ENCODE results near the gene BICD2.
"Not testable (repeated sequence)": the region's sequence is repeated elsewhere in the genome, so short reads cannot be mapped to it uniquely, and the experiment has no call there.

Gene BICD2

GRCh38 chr9:92764381-92764987, at the start of gene BICD2:
Gene BICD2, minus strand, starts transcription at chr9:92764833. Its CDS starts 89 bp downstream, at chr9:92764744.
- DNase-seq (ENCODE audit: low spot score), result no peak

DNA sequence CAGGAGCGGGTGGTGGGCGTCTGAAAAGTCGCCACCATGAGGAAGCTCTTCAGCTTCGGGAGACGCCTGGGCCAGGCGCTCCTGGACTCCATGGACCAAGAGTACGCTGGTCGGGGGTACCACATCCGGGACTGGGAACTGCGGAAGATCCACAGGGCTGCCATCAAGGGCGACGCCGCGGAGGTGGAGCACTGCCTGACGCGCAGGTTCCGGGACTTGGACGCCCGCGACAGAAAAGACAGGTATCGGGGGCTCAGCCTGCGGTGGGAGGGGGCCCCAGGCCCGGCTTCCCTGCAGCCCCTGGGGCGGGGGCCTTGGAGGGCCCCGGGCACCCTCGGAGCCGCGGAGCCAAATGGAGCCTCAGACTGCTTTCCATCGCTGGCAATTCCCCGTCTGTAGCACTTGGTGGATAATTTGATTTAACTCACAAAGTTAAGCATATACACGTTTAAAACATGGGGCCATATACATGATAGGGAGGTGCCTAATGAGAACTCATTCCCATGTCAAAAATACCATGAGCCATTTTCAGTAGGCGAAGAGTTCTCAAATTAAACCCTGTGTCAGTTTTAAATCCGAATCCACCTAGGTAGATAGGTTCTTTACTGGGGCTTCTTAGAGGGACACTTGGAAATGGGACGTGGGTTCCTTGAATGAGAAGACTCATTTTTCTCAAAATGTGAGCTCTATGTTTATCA, 45.1 kb upstream of the BICD2 start:
- DNase-seq (ENCODE audit: low spot score), result not testable (repeated sequence)

- DNase-seq (ENCODE audit: low spot score), result no peak
Observed at GRCh38 chr9:92808726-92809451, 44.3 kb upstream of the BICD2 start.

DNA sequence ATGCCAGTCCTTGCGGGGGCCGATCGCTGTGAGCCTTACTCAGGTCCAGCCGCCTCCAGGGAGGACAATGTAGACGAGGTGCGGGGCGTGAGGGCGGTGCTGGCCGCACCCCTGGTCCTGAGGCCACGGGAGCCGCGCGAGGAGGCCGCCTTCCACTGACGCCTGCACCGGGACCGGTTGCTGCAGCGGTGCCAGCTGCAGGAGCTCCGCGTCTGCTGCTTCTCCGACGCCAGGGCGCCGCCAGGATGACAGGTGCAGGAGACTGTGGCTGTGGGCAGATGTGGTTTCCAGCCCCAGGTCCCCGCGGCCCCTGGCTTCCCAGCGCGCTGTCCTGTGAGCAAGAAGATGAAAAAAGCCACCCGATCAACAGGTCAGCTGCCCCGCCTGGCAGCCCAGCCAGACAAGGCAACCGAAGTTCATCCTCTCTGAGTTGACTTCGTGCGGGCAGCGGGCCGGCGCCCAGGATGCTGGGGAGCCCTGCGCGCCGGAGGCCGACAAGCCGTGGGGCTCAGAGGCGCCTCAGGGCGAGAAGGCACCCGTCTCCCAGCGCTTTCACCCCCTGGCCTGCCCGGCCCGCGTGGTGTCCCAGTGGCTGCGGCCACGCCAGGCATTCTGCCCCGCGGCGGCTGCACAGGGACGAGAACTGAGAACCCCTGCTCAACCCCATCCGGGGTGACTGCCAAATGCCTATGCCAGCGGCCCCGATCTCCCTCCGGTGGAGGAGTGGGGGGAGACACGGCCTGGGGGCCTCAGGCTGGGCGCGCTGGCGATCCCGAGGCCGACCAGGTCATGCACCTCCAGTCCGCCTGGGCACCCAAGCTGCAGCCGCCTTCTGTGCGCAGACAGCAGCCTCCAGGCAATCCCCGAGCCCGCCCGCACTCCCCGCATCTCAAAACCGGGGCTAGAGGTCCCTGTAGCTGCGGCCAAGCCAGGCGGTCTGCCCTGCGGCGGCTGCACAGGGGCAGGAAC, 43.4 kb upstream of the BICD2 start:
- DNase-seq (ENCODE audit: low spot score), result no peak

DNA sequence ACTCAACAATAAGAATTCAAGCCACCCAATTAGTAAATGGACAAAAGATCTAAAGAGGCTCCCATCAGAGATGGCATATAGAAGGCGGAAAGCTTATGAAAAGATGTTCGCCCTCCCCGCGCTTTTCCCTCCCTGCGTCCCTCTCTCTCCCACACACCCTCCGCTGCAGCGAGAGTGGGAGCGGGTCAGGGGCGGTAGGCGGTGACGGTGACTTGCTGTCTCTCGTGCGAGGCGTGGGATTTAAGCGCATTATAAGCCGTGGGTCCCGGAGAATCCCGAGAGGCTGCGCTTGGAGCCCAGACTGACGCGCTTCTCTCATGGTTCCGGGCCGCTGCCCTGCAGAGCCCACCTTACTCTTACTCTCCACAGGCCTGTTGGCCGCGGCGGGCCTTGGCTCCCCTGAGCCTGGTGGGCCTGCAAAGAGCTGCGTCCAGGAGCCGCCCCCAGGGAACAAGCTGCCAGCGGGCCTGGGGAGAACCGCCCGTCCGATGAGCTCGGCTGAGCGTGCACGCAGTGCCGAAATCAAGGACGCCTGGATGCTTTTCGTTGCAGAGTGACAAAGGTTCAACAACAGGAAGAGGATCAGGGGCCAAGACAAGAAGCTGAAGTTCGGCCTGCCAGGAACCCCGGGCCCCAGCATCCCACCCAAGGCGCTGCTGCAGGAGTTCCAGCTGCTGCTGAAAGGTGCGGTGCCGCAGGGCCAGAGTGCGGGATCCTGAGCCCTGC, 42.6 kb upstream of the BICD2 start:
- no peak for DNase-seq (ENCODE audit: low spot score)

DNA sequence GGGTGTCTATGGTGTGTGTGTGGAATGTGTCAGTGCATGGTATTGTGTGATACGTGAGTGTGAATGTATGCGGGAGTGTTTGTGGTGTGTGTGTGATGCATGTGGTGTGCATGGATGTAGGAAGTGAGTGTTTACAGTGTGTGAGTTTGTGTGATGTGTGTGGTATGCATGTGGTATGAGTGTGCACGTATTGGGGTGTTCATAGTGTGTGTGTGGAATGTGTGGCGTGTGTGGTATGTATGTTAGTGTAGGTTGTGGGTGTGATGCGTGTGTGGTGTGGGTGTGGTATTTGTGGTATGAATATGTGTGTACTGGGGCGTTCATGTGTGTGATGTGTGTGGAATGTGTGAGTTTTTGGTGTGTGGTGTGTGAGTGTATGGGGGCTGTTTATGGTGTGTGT, 40.1 kb upstream of the BICD2 start:
- DNase-seq (ENCODE audit: low spot score), result no peak

GRCh38 chr9:92798358-92798757, 33.7 kb upstream of the BICD2 start:
- no peak for DNase-seq (ENCODE audit: low spot score)

DNA sequence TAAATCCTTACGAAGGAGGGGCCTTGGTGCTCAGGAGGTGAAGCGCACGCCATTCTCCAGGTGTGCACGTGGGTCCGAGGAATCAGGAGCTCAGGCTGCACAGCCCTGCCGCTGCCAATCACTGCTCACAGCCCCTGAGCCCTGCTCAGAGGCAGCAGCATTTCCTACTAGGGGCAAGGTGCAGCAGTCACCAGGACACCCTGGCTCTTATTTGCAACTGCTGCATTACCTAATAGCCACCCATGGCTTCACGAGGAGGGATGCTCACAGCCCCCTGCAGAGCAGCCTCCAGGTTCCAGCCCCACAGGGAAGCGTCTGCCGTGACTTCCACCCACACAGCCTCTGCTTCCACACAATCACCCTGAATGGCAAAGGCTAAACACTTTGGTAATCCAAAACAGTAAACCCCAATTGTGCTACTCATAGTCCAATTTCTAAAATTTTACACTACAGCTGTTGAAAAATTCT, 31.7 kb upstream of the BICD2 start:
- DNase-seq (ENCODE audit: low spot score), result not testable (repeated sequence)

DNA sequence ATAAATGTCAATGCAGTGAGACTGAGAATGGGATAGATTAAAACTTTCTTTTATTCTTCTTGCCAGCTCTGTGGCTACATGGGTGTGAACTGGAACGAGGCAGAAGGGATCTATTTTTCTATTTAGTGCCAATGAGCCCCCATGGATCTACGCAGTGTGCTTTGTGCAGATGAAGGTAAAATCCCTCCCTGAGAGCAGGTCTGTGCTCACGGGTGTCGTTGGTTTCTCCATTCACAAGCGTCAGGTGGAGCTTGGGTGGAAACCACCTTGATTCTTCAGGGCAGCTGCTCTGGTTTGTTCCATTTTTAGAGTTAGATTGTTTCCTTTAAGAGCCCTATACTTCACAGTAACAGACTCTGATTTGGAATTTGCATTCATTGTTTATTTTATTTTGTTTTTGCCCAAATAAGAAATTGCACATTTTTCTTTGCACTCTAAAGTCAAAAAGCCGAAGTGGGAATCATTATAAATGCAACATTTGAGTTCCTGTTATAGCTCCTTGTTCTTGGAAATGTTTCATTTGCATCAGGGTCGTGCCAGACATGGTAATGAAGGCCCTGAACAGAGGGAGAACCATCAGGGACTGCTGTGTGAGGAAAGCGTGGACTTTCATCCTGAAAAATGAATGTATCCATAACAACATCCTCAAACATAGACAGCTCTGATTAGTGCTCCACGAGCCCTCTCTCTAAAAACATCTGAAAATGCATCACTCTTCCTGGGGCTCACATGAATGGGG, 31.1 kb upstream of the BICD2 start:
- DNase-seq (ENCODE audit: low spot score), result no peak

- DNase-seq (ENCODE audit: low spot score), result no peak
Observed at GRCh38 chr9:92795000-92795399, 30.4 kb upstream of the BICD2 start.

DNA sequence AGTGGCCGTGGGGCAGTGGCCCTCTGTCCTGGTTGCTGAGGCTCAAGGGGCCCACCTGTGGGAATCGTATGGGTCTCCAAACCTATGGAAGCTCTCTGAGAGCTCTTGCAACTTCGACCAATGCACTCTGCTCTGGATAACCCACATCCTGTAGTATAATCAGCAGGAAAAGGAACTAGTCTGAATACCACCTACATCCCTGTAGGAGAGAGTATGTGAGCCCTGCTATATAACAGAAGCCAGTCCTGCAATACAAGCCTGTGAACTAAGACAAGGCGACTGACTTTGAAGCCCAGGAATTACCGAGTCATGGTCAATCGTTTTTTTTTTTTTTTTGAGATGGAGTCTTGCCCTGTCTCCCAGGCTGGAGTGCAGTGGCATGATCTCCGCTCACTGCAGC, 29.8 kb upstream of the BICD2 start:
- no peak for DNase-seq (ENCODE audit: low spot score)

- DNase-seq (ENCODE audit: low spot score), result peak; percentile 89
Observed at GRCh38 chr9:92790542-92791527, 26.2 kb upstream of the BICD2 start.

DNA sequence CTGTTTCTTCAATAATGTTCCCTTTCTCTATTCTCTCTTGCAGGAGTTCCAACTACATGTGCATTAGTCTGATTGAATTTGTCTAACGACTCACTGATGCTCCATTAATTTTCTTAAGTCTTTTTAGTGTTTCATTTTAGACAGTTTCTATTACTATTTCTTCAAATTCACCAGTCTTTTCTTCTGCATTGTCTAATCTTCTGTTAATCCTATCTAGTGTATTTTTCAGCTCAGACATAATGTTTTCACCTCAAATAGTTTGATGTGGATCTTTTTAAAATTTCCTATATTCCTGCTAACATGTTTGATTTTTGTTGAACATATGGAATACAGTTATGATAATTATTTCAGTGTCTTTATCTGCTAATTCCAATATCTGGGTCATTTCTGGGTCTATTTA, 21.7 kb upstream of the BICD2 start:
- DNase-seq (ENCODE audit: low spot score), result no peak

- no peak for DNase-seq (ENCODE audit: low spot score)
Observed at GRCh38 chr9:92781899-92782298, 17.3 kb upstream of the BICD2 start.

DNA sequence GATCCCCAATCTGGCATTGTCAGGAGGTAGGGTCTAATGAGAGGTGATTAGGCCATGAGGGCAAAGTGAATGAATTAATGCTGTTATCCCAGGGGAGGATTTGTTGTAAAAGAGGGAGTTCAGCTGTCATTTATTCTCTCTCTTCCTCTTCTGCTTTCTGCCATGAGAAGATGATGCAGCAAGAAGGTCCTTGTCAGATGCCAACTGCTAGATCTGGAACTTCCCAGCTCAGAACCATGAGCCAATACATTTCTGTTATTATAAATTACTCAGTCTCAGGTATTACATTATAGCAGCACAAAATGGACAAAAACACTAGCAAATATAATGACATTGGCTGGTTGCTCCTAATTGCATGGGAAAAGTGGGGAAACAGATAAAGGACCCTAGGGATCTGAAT, 15.6 kb upstream of the BICD2 start:
- no peak for DNase-seq (ENCODE audit: low spot score)

DNA sequence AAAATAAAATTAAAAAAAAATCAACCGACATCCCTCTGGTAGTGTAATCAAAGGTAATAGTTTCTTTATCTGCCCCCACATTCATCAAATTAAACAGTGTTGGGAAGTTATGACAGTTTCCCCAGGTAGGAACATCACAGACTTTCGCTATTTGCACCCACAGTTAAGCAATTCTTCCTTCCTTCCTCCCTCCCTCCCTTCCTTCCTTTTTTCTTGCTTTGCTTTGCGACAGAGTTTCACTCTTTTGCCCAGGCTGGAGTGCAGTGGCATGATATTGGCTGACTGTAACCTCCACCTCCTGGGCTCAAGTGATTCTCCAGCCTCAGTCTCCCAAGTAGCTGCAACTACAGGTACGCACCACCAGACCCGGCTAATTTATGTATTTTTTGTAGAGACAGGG, 10.8 kb upstream of the BICD2 start:
- no peak for DNase-seq (ENCODE audit: low spot score)

GRCh38 chr9:92774274-92774673, 9.6 kb upstream of the BICD2 start:
- no peak for DNase-seq (ENCODE audit: low spot score)

GRCh38 chr9:92773810-92774209, 9.2 kb upstream of the BICD2 start:
- no peak for DNase-seq (ENCODE audit: low spot score)

DNA sequence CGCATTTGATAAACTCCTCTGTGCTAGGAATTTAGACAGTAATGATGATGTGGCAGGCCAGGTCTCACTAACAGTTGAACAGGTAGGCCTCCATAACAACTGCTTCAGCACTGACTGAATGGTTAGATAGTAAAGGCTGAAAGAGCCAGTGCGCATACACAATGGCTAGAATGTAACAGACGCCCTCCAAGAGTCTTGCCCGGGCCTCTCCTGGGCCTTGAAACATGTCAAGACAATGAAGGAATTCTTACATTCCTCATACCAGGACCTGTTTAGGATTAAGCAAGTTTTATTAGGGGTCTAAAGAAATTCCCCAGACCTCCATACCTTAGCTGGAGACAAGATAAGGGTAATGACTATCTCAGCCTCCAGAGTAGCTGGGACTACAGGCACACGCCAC, 6.7 kb upstream of the BICD2 start:
- no peak for DNase-seq (ENCODE audit: low spot score)

Measured in NAMALWA (cell line).